T-helper 2 cell treated with Interferon-gamma antibody and Interleukin-4, amounts not matched to agents 100 ng/mL and 5 ng/mL, for 36 hours (primary cell): ENCODE results near the gene CCDC192. TPM values are rescaled to one million over a fixed set of nuclear protein-coding genes. Genes with fewer than 3 reads are reported as not detected.

Source experiments
- intact Hi-C: fragments of 100-400 bp; cut with micrococcal nuclease; formaldehyde crosslinking; loops from one replicate; pipeline ENCODE4 v1.15.1; 2023
- total RNA-seq: library from RNA; stranded (reverse); gene quantifications from 2 replicates; pipeline ENCODE4 v1.2.3, GENCODE V29; 2022

CCDC192 gene
- total RNA-seq, 1 donor from 2014 or later: not detected

- intact Hi-C loops: no loop called here
Measured at GRCh38 chr5:127805448-127805847, 102.3 kb downstream of the CCDC192 start.

- intact Hi-C loops: no loop called here
Measured at GRCh38 chr5:127806776-127807175, 103.6 kb downstream of the CCDC192 start.

GRCh38 chr5:127809533-127809932 lies 106.3 kb downstream of the CCDC192 start:
- intact Hi-C loops: no loop called here

- intact Hi-C loops: no loop called here
Measured at GRCh38 chr5:127810017-127810416, 106.8 kb downstream of the CCDC192 start.

GRCh38 chr5:127810707-127811490 lies 107.7 kb downstream of the CCDC192 start:
- intact Hi-C loops: no loop called here

- intact Hi-C loops: no loop called here
Measured at GRCh38 chr5:127812570-127812969, 109.4 kb downstream of the CCDC192 start.

GRCh38 chr5:127813633-127814587 lies 110.7 kb downstream of the CCDC192 start:
- intact Hi-C loops: no loop called here

- intact Hi-C loops: no loop called here
Measured at GRCh38 chr5:127814588-127814973, 111.4 kb downstream of the CCDC192 start.

- intact Hi-C loops: no loop called here
Measured at GRCh38 chr5:127820910-127821553, 117.8 kb downstream of the CCDC192 start.

GRCh38 chr5:127821896-127822295 lies 118.7 kb downstream of the CCDC192 start:
- intact Hi-C loops: no loop called here

GRCh38 chr5:127824126-127824525 lies 120.9 kb downstream of the CCDC192 start:
- intact Hi-C loops: no loop called here

GRCh38 chr5:127826011-127826410 lies 122.8 kb downstream of the CCDC192 start:
- intact Hi-C loops: no loop called here

GRCh38 chr5:127827451-127827850 lies 124.3 kb downstream of the CCDC192 start:
- intact Hi-C loops: no loop called here

GRCh38 chr5:127830157-127830556 lies 127.0 kb downstream of the CCDC192 start:
- intact Hi-C loops: no loop called here

- intact Hi-C loops: no loop called here
Measured at GRCh38 chr5:127830829-127831598, 127.8 kb downstream of the CCDC192 start.

GRCh38 chr5:127832067-127832466 lies 128.9 kb downstream of the CCDC192 start:
- intact Hi-C loops: no loop called here

GRCh38 chr5:127834094-127834531 lies 130.9 kb downstream of the CCDC192 start:
- intact Hi-C loops: no loop called here

- intact Hi-C loops: no loop called here
Measured at GRCh38 chr5:127834554-127834953, 131.4 kb downstream of the CCDC192 start.

- intact Hi-C loops: no loop called here
Measured at GRCh38 chr5:127838661-127839060, 135.5 kb downstream of the CCDC192 start.

- intact Hi-C loops: no loop called here
Measured at GRCh38 chr5:127839072-127839471, 135.9 kb downstream of the CCDC192 start.
